NCI-H774 (cell line): ENCODE measurements around the gene DAGLA.

Source experiments
- DNase-seq: peaks from one replicate; lab custom pipeline; 2025; lab: John Stamatoyannopoulos, UW

The DAGLA gene

DNA sequence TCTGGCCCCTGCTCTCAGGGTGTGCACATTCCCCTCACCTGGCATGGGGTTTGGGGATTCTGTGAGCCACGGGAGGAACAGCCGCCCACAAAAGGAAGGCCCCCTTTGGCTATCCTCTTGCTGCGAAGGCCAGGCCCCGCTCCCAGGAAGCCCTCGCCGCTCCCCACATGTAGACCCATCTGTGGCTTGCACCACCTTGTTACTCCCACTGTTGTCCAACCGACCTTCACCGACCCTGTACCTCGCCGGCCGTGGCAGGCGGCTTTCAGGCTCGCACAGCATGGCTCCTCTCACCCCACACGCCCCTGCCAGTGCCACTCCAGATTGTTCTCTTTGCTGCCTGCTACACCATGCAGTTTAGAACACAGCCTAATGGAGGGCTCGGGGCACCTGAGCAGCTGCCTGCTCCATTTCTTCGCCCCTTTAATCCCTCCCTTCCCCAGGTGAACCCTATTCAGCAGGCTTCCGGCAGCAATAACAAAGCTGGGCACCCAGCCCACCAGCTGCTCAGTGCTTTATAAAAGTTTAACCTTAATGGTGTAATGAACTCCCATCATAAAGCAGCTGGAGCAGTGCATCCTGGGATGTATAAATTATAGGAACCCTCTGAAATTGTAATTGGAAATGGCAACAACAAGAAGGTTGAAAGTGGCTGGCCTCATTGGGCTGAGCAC, 10.7 kb downstream of the DAGLA start:
- DNase-seq = peak; percentile 67

DNA sequence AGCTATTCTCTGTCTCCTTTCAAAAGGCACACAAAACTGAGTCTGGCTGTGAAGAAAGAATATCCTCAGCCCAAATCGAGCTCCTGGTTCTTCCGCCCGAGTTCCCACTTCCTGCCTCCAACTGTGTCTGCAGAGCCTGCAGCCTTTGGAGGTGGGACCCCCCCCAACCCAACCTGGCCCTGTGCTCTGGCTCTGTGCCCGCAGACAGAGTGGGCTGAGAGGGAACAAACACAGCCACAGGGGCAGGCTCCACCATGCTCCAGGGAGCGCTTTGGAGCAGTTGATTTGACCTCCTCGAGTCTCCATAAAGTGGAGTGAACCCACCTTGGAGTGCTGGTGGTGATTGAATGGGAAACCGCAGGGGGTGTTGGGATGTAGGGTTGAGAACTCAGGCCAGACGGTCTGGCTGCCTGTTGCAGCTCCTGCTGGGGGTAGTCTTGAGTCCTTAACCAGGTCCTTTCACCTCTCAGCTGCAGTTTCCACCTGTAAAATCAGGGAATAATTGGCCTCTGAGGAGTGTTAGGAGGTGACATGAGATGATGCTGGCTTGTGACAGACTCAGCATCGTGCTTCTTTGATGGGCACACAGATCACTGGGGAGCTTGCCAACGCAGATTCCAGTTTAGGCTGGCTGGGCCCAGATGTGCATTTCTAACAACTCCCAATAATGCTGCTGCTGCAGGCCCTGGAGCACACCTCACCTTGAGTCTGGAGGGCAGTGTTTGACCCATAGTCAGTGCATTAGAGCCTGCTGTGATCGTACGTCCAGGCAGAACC, 11.4 kb downstream of the DAGLA start:
- DNase-seq = no peak

DNA sequence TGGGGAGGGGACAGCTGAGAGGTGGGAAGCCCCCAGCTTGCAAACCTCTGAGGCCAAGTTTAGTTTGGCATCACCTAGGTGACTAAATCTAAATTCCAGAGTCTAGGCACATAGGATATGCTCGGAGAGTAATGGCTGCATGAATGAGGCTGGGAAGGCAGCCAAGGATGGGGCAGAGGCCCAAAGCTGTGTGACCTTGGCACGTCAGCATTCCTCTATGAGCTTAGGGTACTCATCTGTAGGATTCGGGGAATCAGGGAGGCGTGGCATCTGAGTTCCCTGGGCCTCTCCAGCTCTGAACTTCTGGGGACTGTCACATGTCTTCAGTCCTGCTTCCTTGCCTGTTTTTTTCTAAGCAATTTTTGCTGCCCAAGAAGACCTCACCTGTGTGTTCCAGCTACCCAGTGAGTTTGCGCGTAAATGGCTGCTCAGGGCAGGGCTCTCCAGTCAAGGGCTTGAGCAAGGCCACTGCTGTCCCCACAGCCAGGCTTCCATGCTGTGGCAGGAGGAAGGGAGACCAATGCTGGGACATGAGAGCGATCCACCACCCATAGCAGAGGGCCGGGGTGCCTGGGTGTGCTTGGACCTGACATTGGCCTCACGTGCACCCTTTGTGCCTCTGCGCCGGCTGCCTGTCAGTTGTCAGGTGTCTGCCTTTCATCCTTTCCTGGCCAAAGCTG, 13.9 kb downstream of the DAGLA start:
- no peak for DNase-seq

DNA sequence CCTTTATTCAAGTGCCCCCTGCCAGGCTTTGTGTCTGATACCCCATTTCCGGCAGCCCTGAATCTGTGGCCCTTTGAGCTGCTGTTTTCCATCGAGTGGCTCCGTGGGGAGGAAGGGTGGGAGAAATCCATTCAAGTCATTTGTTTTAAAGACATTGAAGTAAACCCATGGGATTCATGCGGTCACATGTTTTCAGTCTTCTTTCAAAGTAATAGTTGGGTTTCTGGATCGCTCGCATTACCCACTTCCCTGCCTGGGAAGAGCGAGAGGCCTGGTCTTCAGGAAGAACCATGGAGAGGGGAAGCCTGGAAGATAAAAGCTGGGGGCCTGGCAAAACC, 14.4 kb downstream of the DAGLA start:
- no peak for DNase-seq

DNA sequence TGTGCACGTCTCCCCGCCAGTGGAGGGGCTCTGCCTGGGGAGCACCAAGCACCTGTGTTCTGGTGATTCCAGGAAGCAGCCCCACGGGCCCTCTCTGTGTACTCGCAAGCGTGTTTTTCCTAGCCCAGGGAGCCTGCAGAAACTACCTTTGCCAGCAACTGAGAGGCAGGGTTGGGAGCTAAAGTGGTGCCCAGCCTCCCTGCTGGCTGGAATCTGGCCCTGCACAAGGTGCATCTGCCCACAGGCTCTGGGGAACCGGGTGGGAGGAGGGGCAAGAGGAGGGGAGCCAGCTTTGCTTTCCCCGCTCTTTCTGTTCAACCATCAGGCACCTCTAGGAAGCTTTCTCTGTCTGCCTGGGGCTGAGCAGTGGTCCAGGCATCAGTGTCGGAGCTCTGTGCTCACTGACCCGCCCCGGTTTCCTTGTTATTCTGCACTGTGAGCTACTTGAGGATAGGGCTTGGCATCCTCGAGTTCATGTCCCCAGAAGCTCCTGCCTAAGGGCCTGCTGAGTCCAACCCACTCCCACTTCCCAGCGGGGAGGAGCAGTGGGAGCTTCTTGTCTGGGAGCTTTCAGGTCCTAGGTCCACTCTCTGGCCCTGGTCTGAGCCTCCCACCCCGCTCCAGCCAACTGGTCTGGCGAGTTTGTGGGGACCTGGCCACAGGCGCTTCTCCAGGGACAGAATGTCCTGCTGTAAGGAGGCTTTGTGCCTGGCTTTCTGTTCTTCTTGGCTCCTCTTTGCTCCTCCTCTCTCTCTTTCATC, 14.9 kb downstream of the DAGLA start:
- no peak for DNase-seq

DNA sequence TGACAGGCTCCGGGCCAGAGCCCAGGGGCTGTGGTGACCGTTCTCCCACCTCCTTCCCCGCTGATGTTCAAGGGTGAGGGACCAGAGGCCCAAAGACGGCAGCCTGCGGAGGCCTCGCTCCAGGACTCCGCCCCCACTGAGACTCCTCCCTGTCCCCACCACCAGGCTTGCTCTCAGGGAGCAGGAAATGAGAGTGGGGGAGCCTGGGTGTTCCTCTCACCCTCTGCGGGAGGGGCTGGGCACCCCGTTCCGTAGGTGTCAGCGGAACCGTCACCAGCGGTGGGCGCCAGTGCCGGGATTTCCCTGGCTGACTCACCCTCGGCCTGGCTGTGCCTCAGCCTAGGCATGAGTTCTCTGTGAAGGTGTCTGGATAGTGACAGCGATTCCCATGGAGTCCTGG, 15.7 kb downstream of the DAGLA start:
- no peak for DNase-seq

DNA sequence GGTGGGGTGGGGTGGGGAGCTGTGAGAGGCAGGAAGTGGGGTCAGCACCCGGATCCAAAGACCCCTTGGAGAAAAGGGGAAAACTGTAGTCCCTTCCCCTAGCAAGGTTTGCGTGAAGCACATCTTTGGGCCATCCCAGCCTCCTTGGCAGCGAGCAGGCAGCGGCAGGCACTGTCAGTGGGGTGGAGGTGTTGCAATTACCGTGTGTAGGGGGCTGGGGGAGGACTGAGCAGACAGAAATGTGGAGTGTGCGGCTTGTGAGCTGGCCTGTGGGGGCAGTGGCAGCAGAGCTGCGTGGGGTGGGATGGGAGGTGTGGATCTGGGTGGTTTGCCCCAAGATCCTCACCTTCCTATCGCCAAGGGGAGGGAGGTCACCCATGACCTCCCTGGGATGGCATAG, 16.4 kb downstream of the DAGLA start:
- no peak for DNase-seq

DNA sequence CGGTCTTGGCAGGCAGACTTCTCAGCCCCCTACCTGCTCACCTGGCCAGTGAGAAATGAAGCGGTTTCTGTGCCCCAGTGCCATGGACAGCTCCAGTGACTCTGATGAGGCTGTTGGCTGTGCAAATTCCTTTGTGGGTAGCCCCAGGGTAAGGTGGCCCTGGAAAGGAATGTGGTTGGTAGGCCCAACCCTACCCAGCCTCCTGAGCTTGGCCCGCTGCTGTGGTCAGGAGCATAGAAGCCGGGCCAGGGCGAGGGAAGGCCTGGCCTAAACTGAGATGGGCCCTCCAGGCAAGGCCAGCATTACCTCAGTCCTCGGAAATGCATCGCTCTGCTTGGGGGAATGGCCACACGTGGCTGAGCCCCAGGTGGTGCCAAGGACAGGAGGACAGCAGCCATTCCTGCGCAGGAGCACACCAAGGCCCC, 16.9 kb downstream of the DAGLA start:
- DNase-seq = no peak

DNA sequence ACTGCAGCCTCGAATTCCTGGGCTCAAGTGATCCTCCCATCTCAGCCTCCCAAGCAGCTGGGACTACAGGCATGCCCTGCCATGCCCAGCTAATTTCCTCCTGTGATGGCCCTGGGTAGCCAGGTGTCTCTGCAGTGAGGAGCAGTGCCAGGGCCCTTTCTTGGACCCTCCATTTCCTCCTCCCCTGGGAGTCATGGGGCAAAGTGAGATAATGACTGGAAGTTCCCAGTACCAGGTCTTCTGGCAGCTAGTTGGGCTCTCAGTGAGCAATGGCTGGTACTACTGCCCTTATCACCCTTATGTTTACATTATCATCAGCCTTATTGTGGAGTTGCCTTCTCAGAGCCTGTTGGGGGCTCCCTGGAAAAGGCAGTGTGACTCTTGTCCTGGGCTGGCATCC, 17.6 kb downstream of the DAGLA start:
- DNase-seq = no peak

DNA sequence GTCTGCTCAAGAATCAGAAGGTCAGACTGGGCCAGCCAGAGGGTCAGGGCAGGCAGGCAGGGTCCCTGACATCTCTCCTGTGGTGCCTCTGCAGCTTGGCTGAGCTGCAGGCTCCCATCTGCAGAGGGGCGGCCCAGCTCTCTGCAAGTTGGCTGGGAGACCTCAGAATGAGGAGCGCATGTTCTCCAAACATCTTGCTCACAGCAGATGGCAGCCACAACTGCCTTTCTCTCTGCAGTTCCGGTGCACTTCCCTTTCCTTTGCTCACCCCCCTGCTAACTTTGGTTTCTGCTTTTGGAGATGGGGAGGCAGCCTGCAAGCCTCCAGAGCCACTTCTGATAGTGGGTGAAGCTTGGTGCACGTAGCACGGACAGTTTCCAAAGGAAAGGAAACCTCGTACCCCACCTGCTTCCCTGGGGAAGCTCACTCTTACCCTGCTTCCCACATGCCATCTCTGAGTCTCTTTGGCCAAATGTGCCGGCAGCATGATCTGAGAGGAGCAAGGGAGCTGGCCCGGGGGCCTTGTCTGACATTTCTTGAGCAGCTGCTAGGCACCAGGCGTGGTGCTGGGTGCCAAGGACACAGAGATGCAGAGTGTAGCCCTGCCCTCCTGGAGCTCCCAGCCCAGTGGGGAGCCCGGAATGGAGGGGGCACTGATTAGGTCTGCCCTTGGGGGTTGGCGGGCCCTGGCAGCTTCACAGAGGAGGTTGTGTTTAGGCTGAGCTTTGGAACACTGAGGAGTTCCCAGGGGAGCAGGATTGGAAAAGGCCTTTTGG, 18.2 kb downstream of the DAGLA start:
- DNase-seq = no peak

DNA sequence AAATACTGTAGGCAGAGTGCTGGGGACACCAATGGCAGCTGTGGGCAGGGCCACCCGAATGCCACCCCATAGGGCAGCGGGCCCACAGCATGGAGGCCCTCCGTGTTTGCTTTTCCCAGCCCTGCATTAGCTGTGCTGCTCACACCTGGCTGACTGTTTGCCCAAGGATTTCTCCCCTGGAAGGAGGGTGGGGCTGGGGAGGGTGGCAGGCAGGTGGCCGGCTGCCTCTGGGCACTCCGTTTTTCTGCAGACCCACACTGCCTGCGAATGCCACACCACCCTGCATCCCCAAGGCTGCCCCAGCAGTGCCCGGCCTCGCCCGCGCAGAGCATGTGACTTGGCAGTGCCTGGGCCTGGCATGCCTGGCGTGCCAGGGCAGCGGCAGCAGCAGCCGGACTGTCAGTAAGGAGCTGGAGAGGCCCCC, 19.6 kb downstream of the DAGLA start:
- peak; percentile 95 for DNase-seq

DNA sequence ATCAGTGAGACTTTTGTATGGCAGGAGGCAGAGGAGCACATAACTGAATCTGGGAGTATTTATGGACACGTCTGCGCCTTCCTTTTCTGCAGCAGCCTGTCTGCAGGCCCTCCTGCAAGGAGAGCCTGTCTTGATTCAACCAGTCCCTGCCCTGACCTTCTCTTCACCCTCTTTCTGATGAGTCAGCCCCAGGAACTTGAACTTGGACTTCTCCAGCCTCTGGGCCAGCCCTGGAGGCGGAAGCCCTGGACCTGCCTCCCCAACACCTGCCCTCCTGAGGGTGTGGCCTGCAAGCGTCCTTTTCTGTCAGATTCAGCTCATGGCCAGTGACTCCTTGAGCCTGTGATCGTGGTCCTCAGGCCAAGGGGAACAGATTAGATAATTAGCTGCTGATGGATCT, 20.0 kb downstream of the DAGLA start:
- DNase-seq = peak; percentile 76

DNA sequence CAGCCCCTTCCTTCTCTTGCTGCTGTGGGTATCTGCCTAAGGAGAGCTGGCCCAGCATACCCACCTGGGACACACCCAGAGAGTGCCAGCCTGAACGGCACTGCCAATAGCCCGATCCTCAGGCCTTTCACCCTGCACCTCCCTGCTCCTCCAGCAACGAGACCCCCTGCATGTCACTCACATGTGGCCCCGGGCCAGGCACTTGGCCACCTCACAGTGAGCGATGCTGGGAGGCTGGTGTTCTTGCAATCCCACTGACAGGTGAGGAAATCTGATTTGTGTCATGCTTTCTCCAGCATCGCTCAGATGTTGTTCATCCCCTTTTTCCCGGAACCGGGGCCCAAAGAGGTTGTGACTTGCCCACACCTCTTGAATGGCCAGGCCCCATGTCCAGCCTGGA, 20.5 kb downstream of the DAGLA start:
- DNase-seq = no peak

DNA sequence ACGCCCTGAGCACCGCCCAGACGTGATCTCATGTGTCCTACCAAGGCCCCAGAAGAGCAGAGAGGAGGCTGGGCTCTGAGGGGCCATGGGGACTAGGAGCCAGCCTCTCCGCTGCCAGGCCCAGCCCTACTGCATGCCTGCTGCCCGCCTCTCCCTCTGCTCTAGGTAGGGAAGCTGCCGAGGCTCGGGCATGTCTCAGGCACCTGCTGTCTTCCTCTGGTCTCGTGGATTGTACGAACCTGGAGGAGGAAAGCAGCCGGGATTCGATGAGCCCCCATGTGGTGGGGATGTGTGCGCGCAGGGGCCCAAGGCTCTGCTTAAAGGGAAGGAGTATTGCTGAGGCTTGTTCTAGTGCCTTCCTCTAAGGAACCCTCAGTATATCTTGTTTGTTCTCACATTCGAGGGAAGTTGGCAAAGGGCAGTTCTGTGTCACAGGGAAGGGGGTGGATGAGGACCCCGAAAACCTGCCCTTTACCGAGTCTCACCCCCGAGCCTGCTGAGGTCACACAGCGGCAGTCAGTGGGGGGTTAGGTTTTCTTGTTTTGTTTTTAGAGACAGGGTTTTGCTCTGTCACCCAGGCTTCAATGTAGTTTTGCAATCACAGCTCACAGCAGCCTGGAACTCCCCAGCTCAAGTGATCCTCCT, 21.2 kb downstream of the DAGLA start:
- DNase-seq = no peak

DNA sequence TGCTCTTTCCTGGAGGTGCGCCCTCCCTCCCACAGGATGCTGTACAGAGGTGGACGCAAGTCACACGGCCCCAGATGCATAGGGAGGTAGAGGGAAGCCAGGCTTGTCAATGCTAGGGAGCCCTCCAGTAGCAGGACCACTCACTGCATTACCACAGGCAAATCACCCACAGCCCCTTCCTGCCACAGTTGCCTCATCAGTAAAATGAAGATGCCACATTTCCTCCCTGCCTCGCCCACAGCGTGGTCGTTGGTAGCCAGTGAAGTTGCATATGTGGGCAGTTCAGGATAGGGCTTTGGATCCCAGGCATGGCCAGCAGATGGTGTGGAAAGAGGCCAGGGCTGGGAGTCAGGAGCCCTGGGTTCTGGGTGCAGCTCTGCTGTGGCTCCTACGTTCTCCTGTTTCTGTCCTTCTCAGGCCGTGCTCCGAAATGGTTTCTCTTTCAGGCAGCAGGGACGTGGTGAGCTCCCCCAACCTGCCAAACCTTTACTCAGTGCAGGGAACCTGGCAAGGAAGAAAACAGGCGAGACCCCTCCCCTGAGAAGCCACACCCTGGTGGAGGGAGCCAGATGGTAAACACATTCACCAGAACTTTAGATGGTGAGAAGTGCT, 22.6 kb downstream of the DAGLA start:
- DNase-seq = no peak

DNA sequence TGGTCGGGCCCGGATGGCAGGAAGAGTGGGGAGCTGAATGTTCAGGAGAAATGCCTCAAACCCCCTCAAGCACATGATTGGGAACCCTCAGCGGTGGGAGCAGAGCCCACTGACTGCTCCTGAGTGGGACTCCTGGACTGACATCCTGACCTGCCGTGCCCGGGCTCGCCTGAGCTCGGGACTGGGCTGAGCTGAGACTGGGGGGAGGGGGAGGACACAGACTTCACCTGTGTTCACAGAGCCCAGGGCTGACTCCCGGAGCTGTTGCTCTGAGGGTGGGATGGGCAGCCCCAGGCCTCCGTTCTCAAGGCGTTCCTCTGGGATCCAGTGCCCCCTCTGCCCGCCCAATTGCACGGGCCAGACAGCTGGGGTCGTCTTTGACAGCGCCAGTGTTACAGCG, 24.6 kb downstream of the DAGLA start:
- no peak for DNase-seq

DNA sequence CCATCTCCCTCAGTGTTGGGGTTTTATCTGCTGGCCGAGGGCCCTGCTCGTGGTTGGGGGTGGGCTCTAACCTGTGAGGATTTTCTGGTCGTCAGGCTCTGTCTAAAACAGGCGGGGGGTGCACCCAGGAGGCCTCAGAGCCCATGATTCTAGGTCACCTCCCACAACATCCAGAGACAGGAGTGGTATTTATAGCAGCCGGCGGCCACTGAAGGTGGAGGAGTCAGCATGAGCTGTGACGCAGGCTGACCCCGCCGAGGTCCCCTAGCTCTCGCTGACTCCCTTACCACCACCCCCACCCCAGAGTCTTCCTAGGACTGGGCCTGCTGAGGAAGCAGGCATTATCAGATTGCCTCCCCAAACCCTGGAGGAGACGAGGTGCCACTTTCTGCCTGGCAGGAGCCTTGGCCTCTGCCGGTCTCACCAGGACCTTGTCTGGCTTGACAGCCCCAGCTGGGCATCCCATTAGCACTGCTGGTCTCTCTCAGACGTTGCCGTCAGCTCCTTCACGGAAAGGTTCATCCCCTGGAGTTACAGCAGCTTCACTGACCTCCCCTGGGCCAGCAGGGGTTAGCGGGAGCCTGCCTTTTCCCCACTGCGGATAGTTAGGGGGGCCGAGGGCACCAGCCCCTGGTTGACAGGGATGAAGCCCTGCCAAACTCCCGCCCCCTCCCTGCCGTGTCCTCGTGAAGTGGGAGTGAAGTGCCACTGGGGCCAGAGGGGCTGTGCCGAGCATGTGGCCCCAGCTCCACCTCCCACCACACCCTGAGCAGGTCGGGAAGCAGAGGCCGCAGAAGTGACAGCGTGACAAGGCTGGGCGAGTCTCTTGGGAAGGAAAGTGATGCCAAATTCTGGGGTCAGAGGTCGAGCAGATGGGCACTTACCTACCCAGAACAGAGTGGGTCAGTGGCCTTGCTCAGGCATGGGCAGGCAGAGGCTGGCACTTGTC, 26.5 kb downstream of the DAGLA start:
- no peak for DNase-seq

DNA sequence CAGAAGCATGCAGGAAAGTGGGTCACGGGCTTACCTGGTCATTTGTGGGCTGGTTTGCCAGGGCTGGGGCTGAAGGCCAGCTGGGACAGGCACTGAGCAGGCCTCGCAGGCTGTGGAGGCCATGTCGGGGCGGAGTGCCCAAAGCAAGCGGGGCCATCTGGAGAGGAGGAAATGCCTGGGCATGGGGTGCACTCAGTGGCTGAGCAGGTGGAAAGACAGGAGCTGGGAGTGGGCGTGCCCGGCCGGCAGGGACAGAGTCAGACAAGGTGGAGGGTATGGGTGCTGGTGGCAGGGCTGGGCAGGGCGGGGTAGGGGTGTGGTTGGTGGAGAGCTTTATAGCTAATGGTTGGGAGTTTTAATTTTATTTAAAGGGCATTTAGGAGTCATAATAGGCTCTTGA, 27.4 kb downstream of the DAGLA start:
- no peak for DNase-seq

DNA sequence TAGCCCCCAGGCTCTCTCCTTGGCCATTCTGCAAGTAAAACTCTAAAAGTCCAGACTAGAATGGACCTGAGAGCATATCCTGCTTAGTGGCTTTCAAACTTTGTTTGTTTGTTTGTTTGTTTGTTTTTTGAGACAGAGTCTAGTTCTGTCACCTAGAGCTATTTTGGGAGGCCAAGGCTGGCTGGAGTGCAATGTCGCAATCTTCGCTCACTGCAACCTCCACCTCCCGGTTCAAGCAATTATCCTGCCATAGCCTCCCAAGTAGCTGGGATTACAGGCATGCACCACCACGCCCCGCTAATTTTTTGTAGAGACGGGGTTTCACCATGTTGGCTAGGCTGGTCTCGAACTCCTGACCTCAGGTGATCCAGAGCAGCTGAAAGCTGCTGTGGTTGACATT, 28.9 kb downstream of the DAGLA start:
- no peak for DNase-seq

DNA sequence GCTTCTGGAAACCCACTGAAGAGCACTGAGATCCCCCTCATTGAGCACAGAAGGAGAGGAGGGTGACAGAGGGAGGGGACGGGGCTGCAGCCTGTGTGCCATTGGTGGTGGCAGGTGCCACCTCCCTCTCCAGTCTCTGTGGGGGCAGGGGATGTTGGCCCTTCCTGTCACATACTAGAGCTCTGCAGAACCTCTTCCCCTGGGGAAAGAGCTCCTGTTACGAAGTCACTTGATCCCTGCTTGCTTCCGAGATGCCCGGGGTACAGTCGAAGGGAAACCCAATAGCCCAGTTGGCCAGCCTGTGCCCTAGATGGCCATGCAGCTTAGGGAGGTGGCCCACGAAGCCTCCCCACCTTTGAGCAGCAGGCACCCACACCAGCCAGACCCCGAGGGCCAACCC, 29.4 kb downstream of the DAGLA start:
- DNase-seq = no peak
